Stimulated activated naive CD8-positive, alpha-beta T cell treated with anti-CD3 and anti-CD28 coated beads, Interleukin-15, Interleukin-2, amounts not matched to agents 100 ng/mL and 50 ng/mL, for 24 hours (primary cell): ENCODE results near the gene SLBP.
A peak's percentile ranks its signal among the peaks of the same experiment; 100 is the strongest.

Experiments
- H3K27ac Mint-ChIP-seq: one replicate; pipeline ENCODE4 v1.8.0; 2021; ENCODE audit warnings: mild to moderate bottlenecking, mixed read lengths
- H3K27me3 Mint-ChIP-seq: one replicate; pipeline ENCODE4 v1.8.0; 2021; ENCODE audit warnings: mixed read lengths
- H3K36me3 Mint-ChIP-seq: one replicate; pipeline ENCODE4 v1.8.0; 2021; ENCODE audit warnings: low read depth, mixed read lengths
- H3K4me1 Mint-ChIP-seq: one replicate; pipeline ENCODE4 v1.8.0; 2021; ENCODE audit warnings: low read depth, mixed read lengths
- H3K4me3 Mint-ChIP-seq: one replicate; pipeline ENCODE4 v1.8.0; 2021; ENCODE audit warnings: mild to moderate bottlenecking, mixed read lengths
- H3K9me3 Mint-ChIP-seq: one replicate; pipeline ENCODE4 v1.8.0; 2021; ENCODE audit warnings: mixed read lengths

The SLBP gene

DNA sequence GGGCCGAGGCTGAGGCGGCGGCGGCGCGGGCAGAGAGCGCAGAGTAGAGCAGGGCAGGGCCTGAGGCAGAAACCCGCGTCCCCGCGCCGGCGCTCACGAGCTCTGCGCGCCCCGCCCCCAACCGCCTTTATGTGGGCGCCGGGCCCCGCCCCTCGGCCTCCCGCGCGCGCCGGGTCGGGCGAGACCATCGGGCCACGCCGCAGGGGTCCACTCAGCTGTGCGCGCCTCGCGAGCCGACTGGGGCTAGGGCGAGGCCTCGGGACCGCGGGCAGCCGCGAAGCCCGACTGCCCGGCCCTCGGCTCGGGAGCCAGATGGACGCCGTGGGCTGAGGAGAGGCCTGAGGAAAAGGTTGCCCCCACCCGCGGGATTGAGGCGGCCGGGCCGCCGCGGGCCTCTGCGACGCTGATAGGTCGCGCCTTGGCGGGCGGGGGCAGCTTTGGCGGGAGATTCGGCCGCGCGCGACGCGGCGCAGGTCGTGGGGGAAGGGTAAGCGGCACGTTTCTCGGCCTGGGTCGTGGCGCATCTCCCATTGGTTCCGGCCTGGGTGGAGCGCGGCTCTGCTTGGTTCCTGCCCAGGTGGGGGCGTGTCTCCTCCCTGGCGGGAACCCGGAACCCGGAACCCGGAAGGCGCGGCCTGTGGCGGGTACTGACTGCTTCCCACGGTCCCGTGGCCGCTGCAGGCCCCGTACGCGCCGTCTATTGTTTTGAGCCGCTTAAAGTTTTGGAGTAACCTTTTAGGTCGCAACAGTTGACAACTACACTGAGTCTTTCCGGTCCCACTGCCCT lies at the start of gene SLBP:
SLBP (minus strand) TSS at position 104 of the 787 bp plus-strand sequence. CDS start 131 bp downstream, outside the sequence.
- Mint-ChIP-seq H3K27ac (peak within 1 kb of the TSS; percentile 98), H3K4me1 (peaks cover 64% of the 10 kb centered on the region), H3K27me3 (no peaks in the 10 kb centered on the region), H3K4me3 (peak within 1 kb of the TSS; percentile 100), H3K36me3 (peaks cover 44% of the 10 kb centered on the region), H3K9me3 (no peaks in the 10 kb centered on the region)

- peaks cover 5% of the 10 kb centered on the region for H3K27me3 Mint-ChIP-seq
- H3K27ac Mint-ChIP-seq, result no peak overlapping the region
- H3K4me3 Mint-ChIP-seq, result no peak overlapping the region
- no peaks in the 10 kb centered on the region for H3K9me3 Mint-ChIP-seq
- H3K4me1 Mint-ChIP-seq, result no peaks in the 10 kb centered on the region
- no peaks in the 10 kb centered on the region for H3K36me3 Mint-ChIP-seq
These were observed 49.1 kb upstream of the SLBP start for GRCh38 chr4:1761130-1761689.

DNA sequence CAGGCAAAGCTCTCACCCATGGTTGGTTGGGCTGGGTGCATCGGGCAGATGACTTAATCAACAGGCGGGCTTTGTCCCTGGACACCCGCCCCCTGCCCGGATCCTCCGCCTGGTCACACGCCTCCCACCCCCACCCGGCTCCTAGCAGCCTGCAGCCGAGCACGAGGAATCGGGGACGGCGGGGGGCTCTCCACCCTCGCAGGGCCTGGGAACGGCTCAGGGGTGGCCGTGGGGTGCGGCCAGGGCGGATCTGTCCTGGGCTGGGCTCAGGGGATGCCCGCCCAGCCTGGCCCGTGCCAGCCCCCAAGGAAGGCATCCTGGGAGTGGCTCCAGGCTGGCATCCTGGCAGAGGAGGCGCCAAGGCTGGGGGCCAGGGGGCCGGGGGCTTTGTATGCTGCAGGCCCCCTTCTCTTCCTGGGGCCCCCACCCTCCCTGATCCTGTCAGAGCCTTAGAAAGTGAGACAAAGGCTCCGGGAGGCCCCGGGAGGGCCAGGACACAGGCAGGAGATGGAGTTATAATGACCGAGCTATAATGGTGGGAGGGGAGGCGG lies 48.5 kb upstream of the SLBP start:
- Mint-ChIP-seq H3K27me3 (peaks cover 4% of the 10 kb centered on the region), H3K27ac (no peak overlapping the region), H3K4me3 (no peak overlapping the region), H3K36me3 (no peaks in the 10 kb centered on the region), H3K4me1 (no peaks in the 10 kb centered on the region), H3K9me3 (no peaks in the 10 kb centered on the region)

DNA sequence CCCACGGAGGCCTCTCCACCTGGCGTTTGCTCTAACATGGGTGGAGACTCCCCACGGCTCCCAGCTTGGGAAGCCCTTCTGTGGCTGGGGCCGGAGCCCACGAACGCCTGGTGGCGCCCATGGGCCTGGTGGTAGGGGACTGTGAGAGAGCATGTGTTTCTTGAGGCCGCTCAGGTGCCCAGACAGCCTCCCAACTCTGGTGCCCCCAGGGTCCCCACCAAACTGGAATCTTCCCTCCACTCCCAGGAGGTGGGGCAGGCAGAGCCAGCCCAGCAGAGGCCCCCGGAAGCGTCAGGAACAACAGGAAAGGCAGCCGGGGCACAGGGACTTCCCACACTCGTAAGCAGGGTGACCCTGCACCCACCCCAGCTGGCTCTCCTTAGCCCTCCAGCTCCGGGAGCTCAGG lies 47.7 kb upstream of the SLBP start:
- no peak overlapping the region for H3K27ac Mint-ChIP-seq
- no peaks in the 10 kb centered on the region for H3K4me1 Mint-ChIP-seq
- no peak overlapping the region for H3K4me3 Mint-ChIP-seq
- no peaks in the 10 kb centered on the region for H3K27me3 Mint-ChIP-seq
- H3K36me3 Mint-ChIP-seq, result no peaks in the 10 kb centered on the region
- no peaks in the 10 kb centered on the region for H3K9me3 Mint-ChIP-seq

DNA sequence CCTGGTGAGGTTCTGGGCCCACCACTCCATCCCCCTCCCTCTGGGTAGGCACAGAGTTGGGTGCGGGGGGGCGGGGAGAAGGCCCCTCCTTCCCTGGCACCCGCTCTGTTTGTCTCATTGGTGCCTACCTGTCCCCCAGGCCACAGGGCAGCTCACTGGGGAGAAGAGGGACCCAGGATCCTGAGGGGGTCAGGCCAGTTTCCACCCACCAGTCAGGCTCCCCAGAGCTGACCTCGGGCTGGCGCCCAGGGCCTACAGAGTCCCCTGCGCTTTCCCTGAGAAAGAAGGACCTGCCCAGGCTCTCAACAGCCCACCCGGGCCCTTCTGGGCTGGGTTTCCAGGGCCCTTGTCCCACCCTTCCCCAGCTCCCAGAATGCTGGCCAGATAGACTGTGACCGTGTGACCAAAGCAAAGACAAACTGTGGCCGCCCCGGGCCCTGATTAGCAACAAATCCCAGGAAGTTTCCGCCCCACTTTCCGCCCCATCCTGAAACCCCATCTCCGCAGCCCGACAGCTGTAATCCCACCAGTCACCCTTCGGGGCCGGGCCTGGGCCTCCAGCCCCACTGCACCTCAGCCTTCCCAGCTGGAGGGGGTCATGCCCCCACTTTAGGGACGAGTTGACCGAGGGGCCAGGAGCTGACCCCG lies 47.2 kb upstream of the SLBP start:
- H3K9me3 Mint-ChIP-seq, result no peaks in the 10 kb centered on the region
- H3K4me3 Mint-ChIP-seq, result no peak overlapping the region
- H3K27me3 Mint-ChIP-seq, result no peaks in the 10 kb centered on the region
- no peaks in the 10 kb centered on the region for H3K4me1 Mint-ChIP-seq
- H3K27ac Mint-ChIP-seq, result no peak overlapping the region
- H3K36me3 Mint-ChIP-seq, result no peaks in the 10 kb centered on the region

GRCh38 chr4:1758306-1759121 lies 46.4 kb upstream of the SLBP start:
- H3K27me3 Mint-ChIP-seq, result no peaks in the 10 kb centered on the region
- H3K4me1 Mint-ChIP-seq, result no peaks in the 10 kb centered on the region
- no peaks in the 10 kb centered on the region for H3K36me3 Mint-ChIP-seq
- H3K27ac Mint-ChIP-seq, result no peak overlapping the region
- H3K4me3 Mint-ChIP-seq, result no peak overlapping the region
- no peaks in the 10 kb centered on the region for H3K9me3 Mint-ChIP-seq

DNA sequence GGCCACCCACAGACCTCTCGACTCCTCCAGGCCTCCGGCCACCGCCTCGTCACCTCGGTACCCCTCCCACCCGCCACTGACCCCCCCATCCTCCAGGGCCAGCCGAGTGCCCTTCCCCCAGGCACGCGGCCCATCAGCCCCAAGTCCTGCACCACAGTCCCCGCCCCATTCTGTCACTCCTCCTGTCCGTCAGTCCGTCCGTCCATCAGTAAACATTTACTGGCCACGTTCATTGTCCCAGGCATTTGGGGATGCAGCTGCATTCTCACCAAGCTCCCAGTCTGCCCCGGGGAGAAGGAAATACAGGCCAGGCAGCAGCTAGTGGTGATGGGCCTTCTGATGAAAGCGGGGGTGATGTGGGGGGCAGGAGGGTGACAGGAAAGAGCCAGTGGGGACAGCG lies 45.7 kb upstream of the SLBP start:
- Mint-ChIP-seq H3K27me3 (no peaks in the 10 kb centered on the region), H3K4me1 (no peaks in the 10 kb centered on the region), H3K36me3 (no peaks in the 10 kb centered on the region), H3K9me3 (no peaks in the 10 kb centered on the region), H3K27ac (no peak overlapping the region), H3K4me3 (no peak overlapping the region)

DNA sequence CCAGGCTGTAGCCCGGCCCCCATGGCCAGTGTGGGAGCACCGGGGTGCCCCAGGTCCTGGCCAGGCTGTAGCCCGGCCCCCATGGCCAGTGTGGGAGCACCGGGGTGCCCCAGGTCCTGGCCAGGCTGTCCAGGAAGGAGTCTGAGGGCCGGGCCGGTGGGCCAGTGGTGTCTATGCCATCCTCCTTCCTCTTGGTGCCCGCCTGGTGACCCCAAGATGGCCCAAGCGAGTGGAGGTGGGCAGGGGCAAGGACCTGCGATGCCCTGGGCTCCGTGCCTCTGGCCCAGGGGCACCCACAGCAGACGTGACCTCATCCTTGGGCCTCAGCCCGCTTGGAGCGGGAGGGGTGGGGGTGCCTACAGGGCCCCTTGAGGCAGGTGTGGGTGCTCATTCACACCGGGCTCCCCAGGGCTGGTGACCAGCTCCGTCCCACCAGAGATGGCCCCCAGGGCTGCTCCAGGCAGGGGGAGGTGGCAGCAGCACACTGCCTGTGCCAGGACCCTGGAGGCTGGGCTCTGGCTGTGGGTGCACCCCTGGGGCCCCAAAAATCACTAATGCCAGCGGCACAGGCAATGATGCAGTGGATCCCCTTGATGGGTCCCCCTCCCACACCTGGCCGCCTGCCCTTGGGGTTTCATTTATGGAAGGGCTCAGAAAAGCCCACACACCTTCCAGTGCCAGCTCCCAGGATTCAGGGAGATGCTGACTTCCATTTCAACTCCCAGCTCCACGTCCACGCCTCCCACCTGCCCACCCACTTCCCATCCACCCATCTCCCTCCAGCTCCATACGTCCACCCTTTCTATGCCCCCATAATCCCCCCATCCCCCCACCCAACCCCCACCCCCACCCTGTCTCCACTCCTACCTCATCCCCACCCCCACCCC lies 45.0 kb upstream of the SLBP start:
- Mint-ChIP-seq H3K36me3 (no peaks in the 10 kb centered on the region), H3K4me3 (no peak overlapping the region), H3K9me3 (no peaks in the 10 kb centered on the region), H3K27me3 (no peaks in the 10 kb centered on the region), H3K27ac (no peak overlapping the region), H3K4me1 (no peaks in the 10 kb centered on the region)

- no peaks in the 10 kb centered on the region for H3K27me3 Mint-ChIP-seq
- H3K27ac Mint-ChIP-seq, result no peak overlapping the region
- H3K4me3 Mint-ChIP-seq, result no peak overlapping the region
- H3K4me1 Mint-ChIP-seq, result no peaks in the 10 kb centered on the region
- H3K36me3 Mint-ChIP-seq, result no peaks in the 10 kb centered on the region
- H3K9me3 Mint-ChIP-seq, result no peaks in the 10 kb centered on the region
These were observed 44.0 kb upstream of the SLBP start for GRCh38 chr4:1756079-1756478.

DNA sequence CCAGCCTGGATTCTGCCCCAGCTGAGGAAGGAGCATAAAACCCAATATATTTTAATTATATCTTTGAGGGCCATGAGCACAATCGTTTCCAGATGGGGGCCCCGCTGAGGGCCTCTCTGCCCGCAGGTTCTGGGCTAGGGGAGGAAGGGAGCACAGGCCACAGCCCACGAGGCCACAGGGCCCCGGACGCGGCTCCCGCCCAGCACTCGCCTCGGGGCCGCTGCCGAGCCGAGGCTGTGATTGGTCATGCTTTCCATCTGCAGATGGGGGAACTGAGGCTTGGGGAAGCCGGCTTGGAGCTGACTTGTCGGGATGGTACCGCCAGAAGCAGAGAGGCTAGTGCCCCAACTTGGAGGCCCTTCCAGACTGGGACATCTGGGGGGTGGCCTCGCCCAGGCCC lies 43.2 kb upstream of the SLBP start:
- H3K4me3 Mint-ChIP-seq, result no peak overlapping the region
- no peaks in the 10 kb centered on the region for H3K9me3 Mint-ChIP-seq
- H3K36me3 Mint-ChIP-seq, result no peaks in the 10 kb centered on the region
- H3K27ac Mint-ChIP-seq, result no peak overlapping the region
- H3K4me1 Mint-ChIP-seq, result no peaks in the 10 kb centered on the region
- no peaks in the 10 kb centered on the region for H3K27me3 Mint-ChIP-seq

DNA sequence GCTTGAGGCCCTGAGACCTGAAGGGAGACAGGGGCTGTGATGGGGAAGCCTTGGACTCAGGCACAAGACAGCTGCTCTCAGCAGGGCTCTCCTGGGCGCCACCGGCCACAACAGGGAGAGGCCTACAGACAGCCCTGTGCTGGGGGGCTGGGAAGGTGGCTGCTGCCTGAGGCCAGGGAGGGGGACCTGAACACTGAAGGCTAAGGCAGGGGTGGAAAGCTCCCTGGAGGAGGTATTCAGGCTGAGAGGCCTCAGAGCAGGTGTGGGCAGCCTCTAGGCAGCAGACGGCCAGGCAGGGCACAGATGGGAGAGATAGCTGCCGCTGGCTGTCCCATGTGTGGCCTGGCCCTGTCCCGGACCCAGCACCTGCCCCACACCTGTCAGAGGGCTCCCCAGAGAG lies 42.2 kb upstream of the SLBP start:
- Mint-ChIP-seq H3K9me3 (no peaks in the 10 kb centered on the region), H3K27ac (no peak overlapping the region), H3K4me3 (no peak overlapping the region), H3K27me3 (no peaks in the 10 kb centered on the region), H3K4me1 (no peaks in the 10 kb centered on the region), H3K36me3 (no peaks in the 10 kb centered on the region)

- no peaks in the 10 kb centered on the region for H3K9me3 Mint-ChIP-seq
- H3K27me3 Mint-ChIP-seq, result no peaks in the 10 kb centered on the region
- no peaks in the 10 kb centered on the region for H3K4me1 Mint-ChIP-seq
- no peaks in the 10 kb centered on the region for H3K36me3 Mint-ChIP-seq
- H3K4me3 Mint-ChIP-seq, result no peak overlapping the region
- no peak overlapping the region for H3K27ac Mint-ChIP-seq
These were observed 41.7 kb upstream of the SLBP start for GRCh38 chr4:1753697-1754311.

DNA sequence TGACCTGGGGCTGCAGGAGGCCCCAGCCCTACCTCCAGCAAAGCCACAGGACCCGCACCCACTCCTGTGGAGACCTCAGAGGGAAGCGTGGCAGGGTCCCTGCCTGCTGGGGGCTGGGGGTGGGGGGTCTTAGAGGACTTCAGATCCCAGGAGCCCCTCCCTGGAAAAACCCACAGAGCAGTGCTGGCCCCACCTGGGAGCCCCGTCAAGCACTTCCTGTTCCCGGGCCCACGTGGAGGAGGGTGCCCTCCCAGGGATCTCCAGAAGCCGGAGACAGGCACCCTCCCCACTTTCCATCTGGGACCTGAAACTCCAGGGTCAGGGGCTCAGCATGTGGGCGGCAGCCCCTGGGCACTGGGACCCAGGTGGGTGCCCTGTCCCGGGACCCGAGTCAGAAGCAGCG lies 41.2 kb upstream of the SLBP start:
- H3K4me1 Mint-ChIP-seq, result no peaks in the 10 kb centered on the region
- no peak overlapping the region for H3K27ac Mint-ChIP-seq
- H3K36me3 Mint-ChIP-seq, result no peaks in the 10 kb centered on the region
- H3K9me3 Mint-ChIP-seq, result no peaks in the 10 kb centered on the region
- H3K27me3 Mint-ChIP-seq, result no peaks in the 10 kb centered on the region
- H3K4me3 Mint-ChIP-seq, result no peak overlapping the region
